Hepatocyte (in vitro differentiated cells): ENCODE measurements around the gene MIX23.

Experiments
- CTCF ChIP-seq: fragments of 200-600 bp; sonication (generic); IDR thresholded peaks from 2 replicates; pipeline ENCODE4 v1.5.1; 2016; ENCODE audit warnings: antibody characterized with exemption, mild to moderate bottlenecking; ENCODE audit not compliant: poor library complexity
- EZH2phosphoT487 ChIP-seq: fragments of 200-600 bp; sonication (generic); IDR thresholded peaks from one replicate; pipeline ENCODE4 v1.6.1; 2018; ENCODE audit warnings: antibody characterized with exemption, mild to moderate bottlenecking, low read depth, moderate library complexity; ENCODE audit not compliant: unreplicated experiment, severe bottlenecking

GRCh38 chr3:122312826-122313225 is 70.2 kb downstream of the MIX23 start:
- TF ChIP-seq CTCF (no peak), EZH2phosphoT487 (no peak)
